HepG2 (cell line): Measurements from ENCODE around the gene ACP1. TPM values are rescaled to one million over a fixed set of nuclear protein-coding genes. Genes with fewer than 3 reads are reported as not detected.
A peak's percentile ranks its signal among the peaks of the same experiment; 100 is the strongest.

Experiments used
- BCL6 ChIP-seq: IDR thresholded peaks from 2 replicates; pipeline ENCODE4 v1.6.1; 2016; ENCODE audit warnings: missing genetic modification reagents, missing compliant biosample characterization
- BRCA1 ChIP-seq: sonication (generic); formaldehyde crosslinking; IDR thresholded peaks from 2 replicates; pipeline ENCODE4 v1.4.0; 2020; ENCODE audit warnings: missing genetic modification reagents
- DR1 ChIP-seq: sonication (generic); formaldehyde crosslinking; IDR thresholded peaks from 2 replicates; pipeline ENCODE4 v1.8.0; 2021; ENCODE audit warnings: mild to moderate bottlenecking, missing genetic modification reagents, inconsistent platforms
- ELF4 ChIP-seq: sonication (generic); formaldehyde crosslinking; IDR thresholded peaks from 2 replicates; pipeline ENCODE4 v1.5.0; 2020; ENCODE audit warnings: missing genetic modification reagents, mild to moderate bottlenecking, moderate library complexity, borderline replicate concordance
- HNRNPUL1 ChIP-seq: fragments of 200-400 bp; formaldehyde crosslinking; IDR thresholded peaks from 2 replicates; pipeline ENCODE4 v1.6.1; 2017; ENCODE audit warnings: low read depth, mild to moderate bottlenecking, low read length, moderate library complexity
- HOXA7 ChIP-seq: sonication (generic); formaldehyde crosslinking; IDR thresholded peaks from 2 replicates; pipeline ENCODE4 v1.8.1; 2022; ENCODE audit warnings: mild to moderate bottlenecking, missing genetic modification reagents, moderate library complexity
- KAT2B ChIP-seq: fragments of 150-350 bp; IDR thresholded peaks from 2 replicates; pipeline ENCODE4 v1.6.1; 2014; ENCODE audit warnings: low read depth, low read length, borderline replicate concordance
- RBAK ChIP-seq: sonication (generic); formaldehyde crosslinking; IDR thresholded peaks from 2 replicates; pipeline ENCODE4 v1.5.1; 2020; ENCODE audit warnings: mild to moderate bottlenecking, missing genetic modification reagents
- SAP130 ChIP-seq: IDR thresholded peaks from 2 replicates; pipeline ENCODE4 v1.6.1; 2016; ENCODE audit warnings: low read depth
- SIN3A ChIP-seq: IDR thresholded peaks from 2 replicates; pipeline ENCODE4 v1.6.1; 2011; ENCODE audit warnings: low read depth, mild to moderate bottlenecking, control low read depth, low read length, borderline replicate concordance
- SP140L ChIP-seq: sonication (generic); formaldehyde crosslinking; IDR thresholded peaks from 2 replicates; pipeline ENCODE4 v1.4.0; 2020; ENCODE audit warnings: missing genetic modification reagents, borderline replicate concordance
- WIZ ChIP-seq: sonication (generic); formaldehyde crosslinking; IDR thresholded peaks from 2 replicates; pipeline ENCODE4 v1.5.1; 2020; ENCODE audit warnings: mild to moderate bottlenecking, missing genetic modification reagents
- ZMYM3 ChIP-seq: sonication (generic); formaldehyde crosslinking; IDR thresholded peaks from 2 replicates; pipeline ENCODE4 v1.5.1; 2020; ENCODE audit warnings: mild to moderate bottlenecking, missing genetic modification reagents
- ZNF17 ChIP-seq: sonication (generic); formaldehyde crosslinking; IDR thresholded peaks from 2 replicates; pipeline ENCODE4 v1.5.0; 2020; ENCODE audit warnings: mild to moderate bottlenecking, missing genetic modification reagents
- ZNF33B ChIP-seq: sonication (generic); formaldehyde crosslinking; IDR thresholded peaks from 2 replicates; pipeline ENCODE4 v1.5.1; 2020; ENCODE audit warnings: mild to moderate bottlenecking, missing genetic modification reagents
- ZNF614 ChIP-seq: IDR thresholded peaks from 2 replicates; pipeline ENCODE4 v1.6.1; 2018; ENCODE audit warnings: missing biosample characterization, missing genetic modification reagents, inconsistent platforms, borderline replicate concordance
- ZNF788 ChIP-seq: sonication (generic); formaldehyde crosslinking; IDR thresholded peaks from 2 replicates; pipeline ENCODE4 v1.5.0; 2020; ENCODE audit warnings: mild to moderate bottlenecking, missing genetic modification reagents, borderline replicate concordance
- ZNF792 ChIP-seq: IDR thresholded peaks from 2 replicates; pipeline ENCODE4 v1.6.1; 2016
- ZNF816 ChIP-seq: sonication (generic); formaldehyde crosslinking; IDR thresholded peaks from 2 replicates; pipeline ENCODE4 v1.8.0; 2022; ENCODE audit warnings: missing genetic modification reagents, mild to moderate bottlenecking, borderline replicate concordance
- polyA plus RNA-seq, 8 experiments: library from polyadenylated mRNA; depleted of rRNA in 3 of 8; stranded (reverse) in 7 of 8; unstranded in 1 of 8; fragments of >200 nt; fragmentation: Illumina TruSeq in 4 of 8; extraction: Trizol in 4 of 8; gene quantifications; 2 replicates each; pipeline versions ENCODE4 v1.2.1 to v1.2.3, GENCODE V29; 2011 to 2016; ENCODE audit warnings: low read depth in 4 of 8, missing spikeins in 1 of 8, mixed read lengths in 1 of 8; ENCODE audit not compliant: insufficient read depth in 1 of 8
- total RNA-seq, 5 experiments: library from RNA; depleted of rRNA; stranded (reverse); fragments of >200 nt; fragmentation: Illumina TruSeq; extraction: Trizol; gene quantifications; 2 replicates each; pipeline ENCODE4 v1.2.3, GENCODE V29; 2016; ENCODE audit warnings: low read depth in 1 of 5
- TF ChIP-seq, protein P1 (sequence below): sonication (generic); formaldehyde crosslinking; IDR thresholded peaks from 2 replicates; pipeline ENCODE4 v1.8.0; 2022; ENCODE audit warnings: missing genetic modification reagents, mild to moderate bottlenecking, borderline replicate concordance
- TF ChIP-seq, protein P2 (sequence below): sonication (generic); formaldehyde crosslinking; IDR thresholded peaks from 2 replicates; pipeline ENCODE4 v1.4.0; 2020; ENCODE audit warnings: missing genetic modification reagents, borderline replicate concordance
- TF ChIP-seq, protein P3 (sequence below): sonication (generic); formaldehyde crosslinking; IDR thresholded peaks from 2 replicates; pipeline ENCODE4 v1.4.0; 2020; ENCODE audit warnings: missing genetic modification reagents, mild to moderate bottlenecking, borderline replicate concordance

The ACP1 gene
- total and polyA plus RNA-seq, 2 of the 13 experiments (the other 11 are each of a cell fraction or from before 2014, with no cell fraction given): 246 to 348 TPM

DNA sequence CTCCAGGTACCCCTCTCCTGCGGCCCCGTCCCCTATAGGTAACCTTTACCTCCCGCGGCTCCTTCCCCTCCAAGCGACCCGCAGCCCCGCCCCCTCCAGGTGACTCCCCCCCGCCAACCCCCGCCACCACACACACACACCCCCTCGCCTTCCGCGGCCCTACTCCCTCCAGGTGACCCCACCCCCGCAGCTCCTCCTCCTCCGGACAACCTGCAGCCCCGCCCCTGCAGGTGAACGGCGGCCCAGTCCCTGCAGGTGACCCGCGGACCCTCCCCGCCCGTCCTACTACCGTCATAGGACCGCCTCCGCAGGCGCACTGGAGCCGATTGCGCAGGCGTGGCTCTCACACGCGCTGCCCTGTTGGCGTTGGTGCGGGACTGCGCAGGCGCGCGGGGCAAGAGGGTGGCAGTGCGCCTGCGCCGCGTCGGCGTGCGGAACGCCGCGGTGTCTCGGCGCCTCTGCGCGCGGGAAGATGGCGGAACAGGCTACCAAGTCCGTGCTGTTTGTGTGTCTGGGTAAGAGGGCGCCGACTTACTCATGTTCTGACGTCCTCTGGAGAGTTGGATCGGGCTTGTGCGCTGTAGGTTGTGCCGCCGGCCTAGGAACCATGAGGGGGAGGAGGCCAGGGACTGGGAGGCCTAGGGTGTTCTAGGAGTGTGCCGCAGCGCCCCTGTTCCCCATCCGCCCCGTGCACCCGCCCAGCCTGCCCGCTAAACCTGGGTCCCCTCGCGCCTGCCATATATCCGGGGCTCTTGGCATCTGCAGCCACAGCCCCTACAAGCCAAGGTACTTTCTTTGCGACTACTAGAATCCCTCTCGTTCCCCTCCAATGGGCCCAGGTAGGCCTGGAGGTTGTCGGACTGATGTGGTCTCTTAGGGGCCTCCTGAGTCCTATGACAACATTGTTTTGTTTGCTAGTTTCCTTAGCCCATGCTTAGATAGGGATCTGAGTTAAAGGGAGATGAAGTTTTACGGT, at the start of gene ACP1 (continued):
- TF ChIP-seq, protein P1, sequence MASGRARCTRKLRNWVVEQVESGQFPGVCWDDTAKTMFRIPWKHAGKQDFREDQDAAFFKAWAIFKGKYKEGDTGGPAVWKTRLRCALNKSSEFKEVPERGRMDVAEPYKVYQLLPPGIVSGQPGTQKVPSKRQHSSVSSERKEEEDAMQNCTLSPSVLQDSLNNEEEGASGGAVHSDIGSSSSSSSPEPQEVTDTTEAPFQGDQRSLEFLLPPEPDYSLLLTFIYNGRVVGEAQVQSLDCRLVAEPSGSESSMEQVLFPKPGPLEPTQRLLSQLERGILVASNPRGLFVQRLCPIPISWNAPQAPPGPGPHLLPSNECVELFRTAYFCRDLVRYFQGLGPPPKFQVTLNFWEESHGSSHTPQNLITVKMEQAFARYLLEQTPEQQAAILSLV (CRISPR knock-in tag): peak; percentile 73; the same call in 1 of the 2 replicates
- peak; percentile 85; the same call in 1 of the 2 replicates for TF ChIP-seq DR1 (CRISPR knock-in tag)
- peak; percentile 79; the same call in 1 of the 2 replicates for TF ChIP-seq ZNF788 (CRISPR knock-in tag)
- no peak for TF ChIP-seq HOXA7 (CRISPR knock-in tag)
- TF ChIP-seq SIN3A: peak; percentile 69; the same call in 1 of the 2 replicates
- TF ChIP-seq ZMYM3 (CRISPR knock-in tag): no peak
- no peak; the same call in 1 of the 2 replicates for TF ChIP-seq ZNF614
- TF ChIP-seq, protein P2, sequence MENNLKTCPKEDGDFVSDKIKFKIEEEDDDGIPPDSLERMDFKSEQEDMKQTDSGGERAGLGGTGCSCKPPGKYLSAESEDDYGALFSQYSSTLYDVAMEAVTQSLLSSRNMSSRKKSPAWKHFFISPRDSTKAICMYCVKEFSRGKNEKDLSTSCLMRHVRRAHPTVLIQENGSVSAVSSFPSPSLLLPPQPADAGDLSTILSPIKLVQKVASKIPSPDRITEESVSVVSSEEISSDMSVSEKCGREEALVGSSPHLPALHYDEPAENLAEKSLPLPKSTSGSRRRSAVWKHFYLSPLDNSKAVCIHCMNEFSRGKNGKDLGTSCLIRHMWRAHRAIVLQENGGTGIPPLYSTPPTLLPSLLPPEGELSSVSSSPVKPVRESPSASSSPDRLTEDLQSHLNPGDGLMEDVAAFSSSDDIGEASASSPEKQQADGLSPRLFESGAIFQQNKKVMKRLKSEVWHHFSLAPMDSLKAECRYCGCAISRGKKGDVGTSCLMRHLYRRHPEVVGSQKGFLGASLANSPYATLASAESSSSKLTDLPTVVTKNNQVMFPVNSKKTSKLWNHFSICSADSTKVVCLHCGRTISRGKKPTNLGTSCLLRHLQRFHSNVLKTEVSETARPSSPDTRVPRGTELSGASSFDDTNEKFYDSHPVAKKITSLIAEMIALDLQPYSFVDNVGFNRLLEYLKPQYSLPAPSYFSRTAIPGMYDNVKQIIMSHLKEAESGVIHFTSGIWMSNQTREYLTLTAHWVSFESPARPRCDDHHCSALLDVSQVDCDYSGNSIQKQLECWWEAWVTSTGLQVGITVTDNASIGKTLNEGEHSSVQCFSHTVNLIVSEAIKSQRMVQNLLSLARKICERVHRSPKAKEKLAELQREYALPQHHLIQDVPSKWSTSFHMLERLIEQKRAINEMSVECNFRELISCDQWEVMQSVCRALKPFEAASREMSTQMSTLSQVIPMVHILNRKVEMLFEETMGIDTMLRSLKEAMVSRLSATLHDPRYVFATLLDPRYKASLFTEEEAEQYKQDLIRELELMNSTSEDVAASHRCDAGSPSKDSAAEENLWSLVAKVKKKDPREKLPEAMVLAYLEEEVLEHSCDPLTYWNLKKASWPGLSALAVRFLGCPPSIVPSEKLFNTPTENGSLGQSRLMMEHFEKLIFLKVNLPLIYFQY: no peak
- TF ChIP-seq WIZ (CRISPR knock-in tag): peak; percentile 69
- no peak; the same call in 1 of the 2 replicates for TF ChIP-seq SP140L
- TF ChIP-seq, protein P3, sequence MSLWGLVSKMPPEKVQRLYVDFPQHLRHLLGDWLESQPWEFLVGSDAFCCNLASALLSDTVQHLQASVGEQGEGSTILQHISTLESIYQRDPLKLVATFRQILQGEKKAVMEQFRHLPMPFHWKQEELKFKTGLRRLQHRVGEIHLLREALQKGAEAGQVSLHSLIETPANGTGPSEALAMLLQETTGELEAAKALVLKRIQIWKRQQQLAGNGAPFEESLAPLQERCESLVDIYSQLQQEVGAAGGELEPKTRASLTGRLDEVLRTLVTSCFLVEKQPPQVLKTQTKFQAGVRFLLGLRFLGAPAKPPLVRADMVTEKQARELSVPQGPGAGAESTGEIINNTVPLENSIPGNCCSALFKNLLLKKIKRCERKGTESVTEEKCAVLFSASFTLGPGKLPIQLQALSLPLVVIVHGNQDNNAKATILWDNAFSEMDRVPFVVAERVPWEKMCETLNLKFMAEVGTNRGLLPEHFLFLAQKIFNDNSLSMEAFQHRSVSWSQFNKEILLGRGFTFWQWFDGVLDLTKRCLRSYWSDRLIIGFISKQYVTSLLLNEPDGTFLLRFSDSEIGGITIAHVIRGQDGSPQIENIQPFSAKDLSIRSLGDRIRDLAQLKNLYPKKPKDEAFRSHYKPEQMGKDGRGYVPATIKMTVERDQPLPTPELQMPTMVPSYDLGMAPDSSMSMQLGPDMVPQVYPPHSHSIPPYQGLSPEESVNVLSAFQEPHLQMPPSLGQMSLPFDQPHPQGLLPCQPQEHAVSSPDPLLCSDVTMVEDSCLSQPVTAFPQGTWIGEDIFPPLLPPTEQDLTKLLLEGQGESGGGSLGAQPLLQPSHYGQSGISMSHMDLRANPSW (CRISPR knock-in tag): no peak
- no peak for TF ChIP-seq ZNF792 (CRISPR knock-in tag)
- no peak for TF ChIP-seq ZNF816 (CRISPR knock-in tag)
- no peak for TF ChIP-seq BCL6
- TF ChIP-seq SAP130 (CRISPR knock-in tag): peak; percentile 93
- peak; percentile 91 for TF ChIP-seq ZNF33B (CRISPR knock-in tag)
- 0 out of 2 replicates have a peak, but pooled peaks have one; percentile 54 for TF ChIP-seq BRCA1 (CRISPR knock-in tag)
- no peak for TF ChIP-seq HNRNPUL1
- TF ChIP-seq KAT2B: no peak
- no peak for TF ChIP-seq ZNF17 (CRISPR knock-in tag)
- TF ChIP-seq RBAK (CRISPR knock-in tag): no peak
- TF ChIP-seq ELF4 (CRISPR knock-in tag): no peak
